Measurements from ENCODE around the gene GJD4. TPM values are rescaled to one million over a fixed set of nuclear protein-coding genes. Genes with fewer than 3 reads are reported as not detected.

GJD4 gene
- polyA plus RNA-seq, 1 donor from 2014 or later = not detected

- Histone ChIP-seq H3K9me2 (ENCODE audit: insufficient read depth, low read length) (no peaks in the 10 kb centered on the region), H3F3A (ENCODE audit: insufficient read depth, low read length, poor library complexity, severe bottlenecking) (no peaks in the 10 kb centered on the region), H3K79me2 (replicated peaks; ENCODE audit: insufficient read depth, low read length) (no peaks in the 10 kb centered on the region), H3K4me2 (ENCODE audit: low read length) (no peak overlapping the region), H3K27me3 (ENCODE audit: insufficient read depth, low read depth, low read length) (no peaks in the 10 kb centered on the region), H3K27ac (ENCODE audit: low read length) (no peak overlapping the region), H3K36me3 (ENCODE audit: insufficient read depth, low read length) (no peaks in the 10 kb centered on the region), H2AFZ (ENCODE audit: low read depth, low read length) (no peak overlapping the region), H3K4me3 (ENCODE audit: low read length) (no peak overlapping the region), H3K9me3 (ENCODE audit: low read length) (no peaks in the 10 kb centered on the region), H4K20me1 (ENCODE audit: insufficient read depth) (no peaks in the 10 kb centered on the region), H3K9ac (ENCODE audit: low read length) (no peak overlapping the region)
- TF ChIP-seq MXI1 (conservative IDR thresholded peaks at IDR 0.05; ENCODE audit: poor library complexity, severe bottlenecking) = no peak
- no peak for TF ChIP-seq TAF1 (IDR thresholded peaks at IDR 0.05; ENCODE audit: low read depth)
- TF ChIP-seq EP300 (conservative IDR thresholded peaks at IDR 0.05; ENCODE audit: poor library complexity, severe bottlenecking) = no peak
- no peak for TF ChIP-seq POLR2AphosphoS5 (IDR thresholded peaks at IDR 0.05)
- no peak for TF ChIP-seq EZH2 (IDR thresholded peaks at IDR 0.05; ENCODE audit: borderline replicate concordance, insufficient read depth, low read length, poor library complexity, severe bottlenecking)
- no peak for TF ChIP-seq CTCF (IDR thresholded peaks at IDR 0.05; ENCODE audit: poor library complexity, severe bottlenecking)
Measured at GRCh38 chr10:35579726-35580422, 25.3 kb upstream of the GJD4 start.

DNA sequence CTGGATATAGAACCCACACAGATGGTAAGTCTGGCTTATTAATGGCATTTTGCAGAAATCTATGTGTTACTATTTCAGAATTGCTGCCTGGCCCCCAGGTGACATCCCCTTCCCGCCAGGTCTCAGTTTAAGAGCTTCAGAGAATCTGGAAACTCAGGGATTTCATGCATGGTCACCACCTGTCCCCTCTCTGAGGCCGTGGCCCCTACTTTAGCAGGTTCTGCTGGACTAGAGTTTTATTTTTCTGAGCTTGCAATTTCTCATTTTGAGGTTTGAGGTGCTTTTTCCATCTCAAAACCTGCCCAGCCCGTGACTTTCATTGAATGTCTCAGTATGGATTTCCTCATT lies 24.7 kb upstream of the GJD4 start:
- Histone ChIP-seq H3K4me3 (ENCODE audit: low read length) (no peak overlapping the region), H3K9ac (ENCODE audit: low read length) (no peak overlapping the region), H4K20me1 (ENCODE audit: insufficient read depth) (no peaks in the 10 kb centered on the region), H3K4me2 (ENCODE audit: low read length) (no peak overlapping the region), H3F3A (ENCODE audit: insufficient read depth, low read length, poor library complexity, severe bottlenecking) (no peaks in the 10 kb centered on the region), H3K9me3 (ENCODE audit: low read length) (no peaks in the 10 kb centered on the region), H3K27me3 (ENCODE audit: insufficient read depth, low read depth, low read length) (no peaks in the 10 kb centered on the region), H3K9me2 (ENCODE audit: insufficient read depth, low read length) (no peaks in the 10 kb centered on the region), H3K36me3 (ENCODE audit: insufficient read depth, low read length) (no peaks in the 10 kb centered on the region), H2AFZ (ENCODE audit: low read depth, low read length) (no peak overlapping the region), H3K27ac (ENCODE audit: low read length) (no peak overlapping the region), H3K79me2 (replicated peaks; ENCODE audit: insufficient read depth, low read length) (no peaks in the 10 kb centered on the region)
- TF ChIP-seq EP300 (conservative IDR thresholded peaks at IDR 0.05; ENCODE audit: poor library complexity, severe bottlenecking) (no peak), MXI1 (conservative IDR thresholded peaks at IDR 0.05; ENCODE audit: poor library complexity, severe bottlenecking) (no peak)

- Histone ChIP-seq H3K27ac (ENCODE audit: low read length) (no peak overlapping the region), H3F3A (ENCODE audit: insufficient read depth, low read length, poor library complexity, severe bottlenecking) (no peaks in the 10 kb centered on the region), H3K36me3 (ENCODE audit: insufficient read depth, low read length) (no peaks in the 10 kb centered on the region), H3K9me3 (ENCODE audit: low read length) (no peaks in the 10 kb centered on the region), H4K20me1 (ENCODE audit: insufficient read depth) (no peaks in the 10 kb centered on the region), H3K4me2 (ENCODE audit: low read length) (no peak overlapping the region), H3K27me3 (ENCODE audit: insufficient read depth, low read depth, low read length) (no peaks in the 10 kb centered on the region), H3K9ac (ENCODE audit: low read length) (no peak overlapping the region), H3K4me3 (ENCODE audit: low read length) (no peak overlapping the region), H3K79me2 (replicated peaks; ENCODE audit: insufficient read depth, low read length) (no peaks in the 10 kb centered on the region), H3K9me2 (ENCODE audit: insufficient read depth, low read length) (no peaks in the 10 kb centered on the region), H2AFZ (ENCODE audit: low read depth, low read length) (no peak overlapping the region)
- no peak for TF ChIP-seq TAF1 (IDR thresholded peaks at IDR 0.05; ENCODE audit: low read depth)
- TF ChIP-seq SMC3 (conservative IDR thresholded peaks at IDR 0.05; ENCODE audit: poor library complexity) = no peak
- TF ChIP-seq POLR2AphosphoS5 (IDR thresholded peaks at IDR 0.05) = no peak
Measured at GRCh38 chr10:35581655-35582054, 23.5 kb upstream of the GJD4 start.

DNA sequence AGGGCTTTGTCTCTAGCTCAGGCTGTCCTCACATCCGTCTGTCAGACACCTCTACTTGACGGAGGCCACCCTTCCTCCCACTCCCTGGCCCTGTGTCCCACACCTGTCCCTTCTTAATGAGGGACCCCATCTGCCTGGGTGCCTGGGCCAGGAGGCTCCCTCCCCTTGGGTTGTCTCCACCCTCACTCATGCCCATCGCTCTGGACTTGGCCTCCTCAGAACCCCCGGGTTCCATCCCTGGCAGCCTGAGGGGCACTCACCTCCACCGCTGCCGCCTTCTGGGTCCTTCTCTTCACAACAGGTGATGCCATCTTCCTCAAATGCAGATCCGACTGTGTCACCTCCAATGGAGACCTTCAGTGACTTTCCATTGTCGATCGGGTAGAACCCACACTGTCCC lies 20.2 kb upstream of the GJD4 start:
- no peak overlapping the region for H2AFZ ChIP-seq (ENCODE audit: low read depth, low read length)
- TF ChIP-seq REST (IDR thresholded peaks at IDR 0.05; ENCODE audit: borderline replicate concordance) (no peak), RAD21 (conservative IDR thresholded peaks at IDR 0.05) (no peak), POLR2AphosphoS5 (IDR thresholded peaks at IDR 0.05) (no peak), EP300 (conservative IDR thresholded peaks at IDR 0.05; ENCODE audit: poor library complexity, severe bottlenecking) (no peak), TAF1 (IDR thresholded peaks at IDR 0.05; ENCODE audit: low read depth) (no peak), CTCF (IDR thresholded peaks at IDR 0.05; ENCODE audit: poor library complexity, severe bottlenecking) (no peak), EZH2 (IDR thresholded peaks at IDR 0.05; ENCODE audit: borderline replicate concordance, insufficient read depth, low read length, poor library complexity, severe bottlenecking) (no peak), MXI1 (conservative IDR thresholded peaks at IDR 0.05; ENCODE audit: poor library complexity, severe bottlenecking) (no peak), SMC3 (conservative IDR thresholded peaks at IDR 0.05; ENCODE audit: poor library complexity) (no peak)
- no peak overlapping the region for H3K27ac ChIP-seq (ENCODE audit: low read length)
- H3K79me2 ChIP-seq (replicated peaks; ENCODE audit: insufficient read depth, low read length) = no peaks in the 10 kb centered on the region
- no peak overlapping the region for H3K4me3 ChIP-seq (ENCODE audit: low read length)
- no peak overlapping the region for H3K9ac ChIP-seq (ENCODE audit: low read length)
- no peaks in the 10 kb centered on the region for H4K20me1 ChIP-seq (ENCODE audit: insufficient read depth)
- no peaks in the 10 kb centered on the region for H3K36me3 ChIP-seq (ENCODE audit: insufficient read depth, low read length)
- no peaks in the 10 kb centered on the region for H3K27me3 ChIP-seq (ENCODE audit: insufficient read depth, low read depth, low read length)
- H3K4me2 ChIP-seq (ENCODE audit: low read length) = no peak overlapping the region
- H3K9me2 ChIP-seq (ENCODE audit: insufficient read depth, low read length) = no peaks in the 10 kb centered on the region
- H3F3A ChIP-seq (ENCODE audit: insufficient read depth, low read length, poor library complexity, severe bottlenecking) = no peaks in the 10 kb centered on the region
- H3K9me3 ChIP-seq (ENCODE audit: low read length) = no peaks in the 10 kb centered on the region

Measured in neural cell (in vitro differentiated cells).